ENCODE measurements around the gene CNTNAP2. TPM values are rescaled to one million over a fixed set of nuclear protein-coding genes. Genes with fewer than 3 reads are reported as not detected.

Gene CNTNAP2
- total RNA-seq, 4 donors from 2014 or later = 0.42 TPM; not detected in 3

GRCh38 chr7:147305827-147306226, 1189.2 kb downstream of the CNTNAP2 start:
- Histone ChIP-seq H3K27ac (no peak overlapping the region), H3K27me3 (no peaks in the 10 kb centered on the region), H3K36me3 (no peaks in the 10 kb centered on the region), H3K4me1 (no peaks in the 10 kb centered on the region), H3K9me3 (no peaks in the 10 kb centered on the region), H3K4me3 (no peak overlapping the region)
- TF ChIP-seq CTCF (IDR thresholded peaks at IDR 0.05) (no peak), POLR2A (IDR thresholded peaks at IDR 0.05) (no peak), EP300 (IDR thresholded peaks at IDR 0.05) (no peak)
- DNase-seq (ENCODE audit: low spot score in 2 of 2) = no peak
- 85 to 89% methylated on average over 2 of the region's 2 CpGs for WGBS, 2 donors

- H3K4me1 ChIP-seq = no peaks in the 10 kb centered on the region
- DNase-seq (ENCODE audit: low spot score in 2 of 2) = no peak
- H3K27ac ChIP-seq = no peak overlapping the region
- H3K27me3 ChIP-seq = no peaks in the 10 kb centered on the region
- H3K36me3 ChIP-seq = no peaks in the 10 kb centered on the region
- no peaks in the 10 kb centered on the region for H3K9me3 ChIP-seq
- no peak overlapping the region for H3K4me3 ChIP-seq
- TF ChIP-seq EP300 (IDR thresholded peaks at IDR 0.05) (no peak), CTCF (IDR thresholded peaks at IDR 0.05) (no peak), POLR2A (IDR thresholded peaks at IDR 0.05) (no peak)
- WGBS, 2 donors = 55 to 62% methylated on average over 5 of the region's 5 CpGs
These were observed 1191.9 kb downstream of the CNTNAP2 start for GRCh38 chr7:147308539-147308938.

DNA sequence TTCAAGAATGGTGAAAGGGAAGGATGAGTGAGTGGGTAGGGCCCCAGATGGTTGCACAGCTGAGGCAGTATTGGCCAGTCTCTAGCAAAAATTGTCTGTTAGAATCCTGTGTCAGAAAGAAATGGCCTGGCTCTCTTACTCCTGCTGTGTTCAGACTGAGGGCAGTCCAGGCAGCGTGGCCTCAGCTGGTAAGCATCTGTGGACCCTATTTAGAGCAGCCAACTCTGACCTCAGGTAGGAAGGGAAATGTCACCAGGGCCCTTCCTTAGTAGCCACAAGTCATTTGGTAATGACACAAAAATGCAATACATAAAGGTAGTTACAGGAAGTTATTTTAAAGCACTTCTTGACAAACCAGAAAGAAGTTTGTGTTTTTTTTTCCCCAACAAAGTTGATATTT, 1194.7 kb downstream of the CNTNAP2 start:
- Histone ChIP-seq H3K27ac (no peak overlapping the region), H3K27me3 (no peaks in the 10 kb centered on the region), H3K4me1 (no peaks in the 10 kb centered on the region), H3K9me3 (no peaks in the 10 kb centered on the region), H3K36me3 (no peaks in the 10 kb centered on the region), H3K4me3 (no peak overlapping the region)
- no peak for TF ChIP-seq EP300 (IDR thresholded peaks at IDR 0.05)
- no peak for DNase-seq (ENCODE audit: low spot score in 2 of 2)
- 50 to 83% methylated on average over 1 of the region's 1 CpG for whole genome bisulfite sequencing, 2 donors

- peaks cover 0 to 3% (median 0%) of the 10 kb centered on the region in 4 donors for H3K9me3 ChIP-seq
- H3K4me1 ChIP-seq = no peaks in the 10 kb centered on the region
- no peak overlapping the region for H3K4me3 ChIP-seq
- H3K36me3 ChIP-seq = no peaks in the 10 kb centered on the region
- no peaks in the 10 kb centered on the region for H3K27me3 ChIP-seq
- no peak for TF ChIP-seq CTCF (IDR thresholded peaks at IDR 0.05)
- no peak for TF ChIP-seq EP300 (IDR thresholded peaks at IDR 0.05)
- no peak for TF ChIP-seq POLR2A (IDR thresholded peaks at IDR 0.05)
- no peak overlapping the region for H3K27ac ChIP-seq
- WGBS, 2 donors = 94 to 98% methylated on average over 2 of the region's 2 CpGs
- DNase-seq (ENCODE audit: low spot score in 2 of 2) = no peak
These were observed 1204.9 kb downstream of the CNTNAP2 start for GRCh38 chr7:147321504-147321903.

- H3K27ac ChIP-seq = no peak overlapping the region
- TF ChIP-seq CTCF (IDR thresholded peaks at IDR 0.05) (no peak), EP300 (IDR thresholded peaks at IDR 0.05) (no peak), POLR2A (IDR thresholded peaks at IDR 0.05) (no peak)
- no peaks in the 10 kb centered on the region for H3K4me1 ChIP-seq
- DNase-seq (ENCODE audit: low spot score in 2 of 2) = no peak
- H3K9me3 ChIP-seq = no peaks in the 10 kb centered on the region
- 46 to 58% methylated on average over 2 of the region's 2 CpGs for WGBS, 2 donors
- H3K36me3 ChIP-seq = no peaks in the 10 kb centered on the region
- H3K27me3 ChIP-seq = no peaks in the 10 kb centered on the region
- H3K4me3 ChIP-seq = no peak overlapping the region
These were observed 1216.4 kb downstream of the CNTNAP2 start for GRCh38 chr7:147332988-147333387.

DNA sequence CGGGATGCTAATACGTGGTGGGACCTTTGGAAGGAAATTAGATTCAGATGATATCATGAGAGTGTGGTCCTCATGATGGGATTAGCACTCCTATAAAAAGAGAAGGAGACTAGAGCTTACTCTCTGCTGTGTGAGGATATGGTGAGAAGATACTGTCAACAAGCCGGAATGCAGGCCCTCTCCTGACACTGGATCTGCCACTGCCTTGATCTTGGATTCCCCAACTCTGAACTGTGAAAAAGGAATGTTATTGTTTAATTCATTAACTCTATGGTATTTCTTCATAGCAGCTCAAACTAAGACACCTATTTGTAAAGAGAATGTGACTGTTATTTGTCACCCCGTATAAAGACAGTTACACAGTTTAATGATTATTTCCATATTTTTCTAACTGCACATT, 1246.5 kb downstream of the CNTNAP2 start:
- no peak overlapping the region for H3K4me3 ChIP-seq
- TF ChIP-seq EP300 (IDR thresholded peaks at IDR 0.05) = no peak
- H3K9me3 ChIP-seq = no peaks in the 10 kb centered on the region
- WGBS, 2 donors = 80 to 82% methylated on average over 4 of the region's 4 CpGs
- no peaks in the 10 kb centered on the region for H3K27me3 ChIP-seq
- H3K4me1 ChIP-seq = no peaks in the 10 kb centered on the region
- no peak overlapping the region for H3K27ac ChIP-seq
- H3K36me3 ChIP-seq = no peaks in the 10 kb centered on the region
- DNase-seq (ENCODE audit: low spot score in 2 of 2) = no peak

Measured in tibial nerve (tissue), 4 donors.